Stimulated activated naive CD8-positive, alpha-beta T cell treated with anti-CD3 and anti-CD28 coated beads, Interleukin-15, amount 100 ng/mL, for 72 hours (primary cell): ENCODE data around the gene PBOV1.

ENCODE experiments used
- ATAC-seq: fragments of 150-1000 bp; cut with Tn5 transposase; 2 replicates; pipeline ENCODE4 v1.10.0; 2021; ENCODE audit warnings: mild to moderate bottlenecking, moderate library complexity
- DNase-seq, 2 donors: peaks; one replicate each; pipeline ENCODE4 v3.0.0; 2021 to 2022
- H3K27ac Mint-ChIP-seq, 2 donors: one replicate each; pipeline ENCODE4 v1.8.0; 2022; ENCODE audit warnings: mild to moderate bottlenecking in 2 of 2, mixed read lengths in 2 of 2, moderate library complexity in 2 of 2
- H3K27me3 Mint-ChIP-seq: one replicate; pipeline ENCODE4 v1.8.0; 2022; ENCODE audit warnings: mixed read lengths
- H3K4me1 Mint-ChIP-seq: one replicate; pipeline ENCODE4 v1.8.0; 2022; ENCODE audit warnings: mild to moderate bottlenecking, mixed read lengths
- H3K4me3 Mint-ChIP-seq, 2 donors: one replicate each; pipeline ENCODE4 v1.8.0; 2022; ENCODE audit warnings: mild to moderate bottlenecking in 2 of 2, mixed read lengths in 2 of 2, moderate library complexity in 1 of 2
- H3K9me3 Mint-ChIP-seq, 2 donors: one replicate each; pipeline ENCODE4 v1.8.0; 2022; ENCODE audit warnings: mixed read lengths in 2 of 2

PBOV1 gene

GRCh38 chr6:138198430-138199091, 19.7 kb downstream of the PBOV1 start:
- no peaks in the 10 kb centered on the region for H3K4me1 Mint-ChIP-seq
- H3K27ac Mint-ChIP-seq, result no peak overlapping the region
- no peaks in the 10 kb centered on the region for H3K9me3 Mint-ChIP-seq
- no peak for DNase-seq
- H3K27me3 Mint-ChIP-seq, result peaks cover 18% of the 10 kb centered on the region
- no peak overlapping the region for H3K4me3 Mint-ChIP-seq
- ATAC-seq, result no peak

GRCh38 chr6:138197570-138197969, 20.7 kb downstream of the PBOV1 start:
- Mint-ChIP-seq H3K4me1 (no peaks in the 10 kb centered on the region), H3K4me3 (no peak overlapping the region), H3K27me3 (peaks cover 18% of the 10 kb centered on the region), H3K27ac (no peak overlapping the region), H3K9me3 (no peaks in the 10 kb centered on the region)
- ATAC-seq (no peak), DNase-seq (no peak)

GRCh38 chr6:138196122-138196738, 22.1 kb downstream of the PBOV1 start:
- Mint-ChIP-seq H3K4me3 (no peak overlapping the region), H3K27me3 (peaks cover 17% of the 10 kb centered on the region), H3K9me3 (no peaks in the 10 kb centered on the region), H3K4me1 (no peaks in the 10 kb centered on the region), H3K27ac (no peak overlapping the region)
- no peak for ATAC-seq
- DNase-seq, result no peak

- Mint-ChIP-seq H3K9me3 (no peaks in the 10 kb centered on the region), H3K27ac (no peak overlapping the region), H3K4me3 (no peak overlapping the region), H3K4me1 (no peaks in the 10 kb centered on the region), H3K27me3 (peaks cover 17% of the 10 kb centered on the region)
- DNase-seq (no peak), ATAC-seq (no peak)
Measured at GRCh38 chr6:138194287-138194686, 24.0 kb downstream of the PBOV1 start.

GRCh38 chr6:138188278-138188941, 29.9 kb downstream of the PBOV1 start:
- Mint-ChIP-seq H3K27ac (no peak overlapping the region), H3K4me1 (no peaks in the 10 kb centered on the region), H3K9me3 (no peaks in the 10 kb centered on the region), H3K4me3 (no peak overlapping the region), H3K27me3 (peaks cover 47% of the 10 kb centered on the region)
- ATAC-seq, result no peak
- DNase-seq, result no peak

- Mint-ChIP-seq H3K9me3 (no peaks in the 10 kb centered on the region), H3K4me3 (no peak overlapping the region), H3K4me1 (no peaks in the 10 kb centered on the region), H3K27me3 (peaks cover 60% of the 10 kb centered on the region), H3K27ac (no peak overlapping the region)
- DNase-seq, result no peak
- no peak for ATAC-seq
Measured at GRCh38 chr6:138187156-138187555, 31.1 kb downstream of the PBOV1 start.

GRCh38 chr6:138184230-138184629, 34.1 kb downstream of the PBOV1 start:
- DNase-seq (no peak), ATAC-seq (no peak)
- Mint-ChIP-seq H3K27me3 (peaks cover 43% of the 10 kb centered on the region), H3K27ac (no peak overlapping the region), H3K4me3 (no peak overlapping the region), H3K4me1 (no peaks in the 10 kb centered on the region), H3K9me3 (peaks cover 0 to 5% of the 10 kb centered on the region in 2 donors)

- Mint-ChIP-seq H3K4me3 (no peak overlapping the region), H3K9me3 (peaks cover 0 to 8% of the 10 kb centered on the region in 2 donors), H3K27me3 (peaks cover 43% of the 10 kb centered on the region), H3K27ac (no peak overlapping the region), H3K4me1 (no peaks in the 10 kb centered on the region)
- ATAC-seq (no peak), DNase-seq (no peak)
Measured at GRCh38 chr6:138183790-138184134, 34.5 kb downstream of the PBOV1 start.

- no peaks in the 10 kb centered on the region for H3K4me1 Mint-ChIP-seq
- DNase-seq, result no peak
Measured at GRCh38 chr6:138182939-138183789, 35.1 kb downstream of the PBOV1 start.

GRCh38 chr6:138176652-138177232, 41.5 kb downstream of the PBOV1 start:
- peaks cover 21 to 37% of the 10 kb centered on the region in 2 donors for H3K9me3 Mint-ChIP-seq
- H3K27me3 Mint-ChIP-seq, result peaks cover 18% of the 10 kb centered on the region
- H3K4me3 Mint-ChIP-seq, result no peak overlapping the region
- no peak overlapping the region for H3K27ac Mint-ChIP-seq
- ATAC-seq (no peak), DNase-seq (no peak)
- no peaks in the 10 kb centered on the region for H3K4me1 Mint-ChIP-seq

More at GRCh38 chr6:138182939-138183789, 35.1 kb downstream of the PBOV1 start:
- Mint-ChIP-seq H3K27me3 (peaks cover 37% of the 10 kb centered on the region), H3K27ac (no peak overlapping the region), H3K9me3 (peaks cover 4 to 13% of the 10 kb centered on the region in 2 donors), H3K4me3 (no peak overlapping the region)
- ATAC-seq, result no peak

- no peak overlapping the region for H3K27ac Mint-ChIP-seq
- H3K27me3 Mint-ChIP-seq, result peaks cover 18% of the 10 kb centered on the region
- no peaks in the 10 kb centered on the region for H3K4me1 Mint-ChIP-seq
- ATAC-seq, result no peak
- DNase-seq, result no peak
- H3K4me3 Mint-ChIP-seq, result no peak overlapping the region
- peaks cover 21 to 37% of the 10 kb centered on the region in 2 donors for H3K9me3 Mint-ChIP-seq
Measured at GRCh38 chr6:138175596-138175995, 42.7 kb downstream of the PBOV1 start.
